GM12801 (cell line): Measurements from ENCODE around the gene LAMP5.

Source experiments
- TF ChIP-seq, protein P1 (sequence below): IDR thresholded peaks from one replicate; pipeline ENCODE4 v1.5.1; 2011; ENCODE audit warnings: control low read depth; ENCODE audit not compliant: insufficient read length; ENCODE audit errors: extremely low read depth

LAMP5 gene

GRCh38 chr20:9574776-9575175, 60.4 kb downstream of the LAMP5 start:
- TF ChIP-seq, protein P1, sequence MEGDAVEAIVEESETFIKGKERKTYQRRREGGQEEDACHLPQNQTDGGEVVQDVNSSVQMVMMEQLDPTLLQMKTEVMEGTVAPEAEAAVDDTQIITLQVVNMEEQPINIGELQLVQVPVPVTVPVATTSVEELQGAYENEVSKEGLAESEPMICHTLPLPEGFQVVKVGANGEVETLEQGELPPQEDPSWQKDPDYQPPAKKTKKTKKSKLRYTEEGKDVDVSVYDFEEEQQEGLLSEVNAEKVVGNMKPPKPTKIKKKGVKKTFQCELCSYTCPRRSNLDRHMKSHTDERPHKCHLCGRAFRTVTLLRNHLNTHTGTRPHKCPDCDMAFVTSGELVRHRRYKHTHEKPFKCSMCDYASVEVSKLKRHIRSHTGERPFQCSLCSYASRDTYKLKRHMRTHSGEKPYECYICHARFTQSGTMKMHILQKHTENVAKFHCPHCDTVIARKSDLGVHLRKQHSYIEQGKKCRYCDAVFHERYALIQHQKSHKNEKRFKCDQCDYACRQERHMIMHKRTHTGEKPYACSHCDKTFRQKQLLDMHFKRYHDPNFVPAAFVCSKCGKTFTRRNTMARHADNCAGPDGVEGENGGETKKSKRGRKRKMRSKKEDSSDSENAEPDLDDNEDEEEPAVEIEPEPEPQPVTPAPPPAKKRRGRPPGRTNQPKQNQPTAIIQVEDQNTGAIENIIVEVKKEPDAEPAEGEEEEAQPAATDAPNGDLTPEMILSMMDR, result no peak

- TF ChIP-seq, protein P1, result no peak
Measured at GRCh38 chr20:9575836-9576235, 61.4 kb downstream of the LAMP5 start.

- TF ChIP-seq, protein P1, result no peak
Measured at GRCh38 chr20:9576695-9577094, 62.3 kb downstream of the LAMP5 start.

- TF ChIP-seq, protein P1, result no peak
Measured at GRCh38 chr20:9577397-9577796, 63.0 kb downstream of the LAMP5 start.

DNA sequence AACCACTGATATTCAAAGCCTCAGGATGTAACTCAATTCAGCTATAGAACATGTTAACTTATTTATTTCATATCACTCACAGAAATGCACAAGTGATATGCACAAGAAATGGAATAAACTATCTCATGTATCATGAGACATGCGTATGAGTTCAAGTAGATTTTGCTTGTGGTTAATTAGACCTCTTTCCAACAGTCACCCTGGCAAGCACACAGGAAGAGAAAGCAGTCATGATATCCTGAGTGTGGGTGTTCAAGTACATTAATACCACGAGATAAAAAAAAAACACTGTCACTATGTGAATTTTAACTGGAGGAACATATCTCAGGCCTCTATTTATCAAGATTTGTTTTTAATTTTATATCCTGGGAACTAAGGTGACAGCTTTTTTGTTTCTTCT, 64.2 kb downstream of the LAMP5 start:
- TF ChIP-seq, protein P1, result no peak
